Panc1 (cell line): ENCODE data around the gene TTC28. TPM values are rescaled to one million over a fixed set of nuclear protein-coding genes. Genes with fewer than 3 reads are reported as not detected.

Experiments
- ATAC-seq: fragments of 200-7000 bp; cut with Tn5 transposase; 2 replicates; pipeline ENCODE4 v1.9.1; 2020; ENCODE audit warnings: mild to moderate bottlenecking, moderate library complexity
- BruUV-seq: library from RNA; stranded (reverse); fragments of 400-500 nt; replicated peaks from 2 replicates; lab custom pipeline; 2021; lab: Mats Ljungman, UMichigan
- CTCF ChIA-PET: fragments of 300-600 bp; sonication (Branson Sonifier 250); formaldehyde crosslinking; loops from one replicate; lab custom pipeline; 2022; ENCODE audit warnings: antibody characterized with exemption; lab: Charles Lee
- POLR2A ChIA-PET: fragments of 300-600 bp; sonication (Branson Sonifier 250); formaldehyde crosslinking; loops from one replicate; lab custom pipeline; 2022; ENCODE audit warnings: antibody characterized with exemption; lab: Charles Lee
- DNase-seq: peaks from one replicate; pipeline ENCODE4 v3.0.0-alpha.2; 2010; ENCODE audit warnings: low read depth, low spot score
- H3K27ac ChIP-seq: 2 replicates; pipeline ENCODE4 v1.5.1; 2011; ENCODE audit warnings: mild to moderate bottlenecking, low read length, inconsistent platforms
- H3K27me3 ChIP-seq: fragments of 200-500 bp; sonication (Bioruptor generic); 2 replicates; pipeline ENCODE4 v1.6.0; 2014; ENCODE audit warnings: low read length, inconsistent platforms; ENCODE audit not compliant: control insufficient read depth, insufficient read depth
- H3K36me3 ChIP-seq: fragments of 200-500 bp; sonication (Bioruptor generic); 2 replicates; pipeline ENCODE4 v1.5.1; 2014; ENCODE audit warnings: inconsistent platforms, mild to moderate bottlenecking, low read length, moderate library complexity; ENCODE audit not compliant: control insufficient read depth, insufficient read depth
- H3K4me1 ChIP-seq: 2 replicates; pipeline ENCODE4 v1.5.1; 2011; ENCODE audit warnings: inconsistent platforms, mild to moderate bottlenecking, low read length, moderate library complexity; ENCODE audit not compliant: control insufficient read depth, insufficient read depth
- H3K4me3 ChIP-seq, 2 experiments: 2 replicates each; pipeline ENCODE4 v1.5.1; 2011 to 2012; ENCODE audit warnings: low read depth in 2 of 2, low read length in 2 of 2, mild to moderate bottlenecking in 2 of 2, inconsistent platforms in 1 of 2, moderate library complexity in 1 of 2
- H3K9me3 ChIP-seq: fragments of 200-500 bp; sonication (Bioruptor generic); 2 replicates; pipeline ENCODE4 v1.5.1; 2014; ENCODE audit warnings: low read depth, mild to moderate bottlenecking, inconsistent platforms, low read length, moderate library complexity; ENCODE audit not compliant: control insufficient read depth, insufficient read depth
- CTCF ChIP-seq: fragments of 450-650 bp; IDR thresholded peaks from 2 replicates; pipeline ENCODE4 v1.5.1; 2017; ENCODE audit warnings: mild to moderate bottlenecking
- POLR2AphosphoS5 ChIP-seq: IDR thresholded peaks from 2 replicates; pipeline ENCODE4 v1.6.1; 2012; ENCODE audit warnings: mild to moderate bottlenecking, low read depth, low read length, moderate library complexity
- REST ChIP-seq, 2 experiments: IDR thresholded peaks; 2 replicates each; pipeline ENCODE4 v1.6.1; 2011 to 2012; ENCODE audit warnings: low read depth in 2 of 2, control low read depth in 1 of 2, low read length in 1 of 2, mild to moderate bottlenecking in 1 of 2, moderate library complexity in 1 of 2; ENCODE audit not compliant: insufficient read depth in 1 of 2
- SIN3A ChIP-seq: IDR thresholded peaks from 2 replicates; pipeline ENCODE4 v1.6.1; 2012; ENCODE audit warnings: low read depth, mild to moderate bottlenecking, low read length, moderate library complexity, borderline replicate concordance; ENCODE audit not compliant: insufficient read depth
- TCF7L2 ChIP-seq: IDR thresholded peaks from 2 replicates; pipeline ENCODE4 v1.6.1; 2011; ENCODE audit warnings: mild to moderate bottlenecking, low read depth, low read length, inconsistent platforms
- in situ Hi-C: cut with HindIII; loops from 2 replicates; pipeline ENCODE4 v1.10.0; 2016; ENCODE audit warnings: low sequenced_read_pairs, low pct_unique_long_range_greater_than_20kb
- intact Hi-C: fragments of 100-400 bp; cut with micrococcal nuclease; formaldehyde crosslinking; loops from one replicate; pipeline ENCODE4 v1.10.0; 2022; ENCODE audit not compliant: unreplicated experiment
- total RNA-seq: library from RNA; stranded (reverse); gene quantifications from one replicate; pipeline ENCODE4 v1.2.1, GENCODE V29; 2021; ENCODE audit not compliant: unreplicated experiment

The TTC28 gene
- total RNA-seq, 1 experiment from 2014 or later: 24.8 TPM

- BruUV-seq: no TSS peak
- in situ Hi-C loops (no loop called here), intact Hi-C loops (loop anchor here (5.0 kb wide), 1 partner anchor 118 kb away; no protein-coding TSS in a partner anchor)
- ChIA-PET CTCF (no interaction called here), POLR2A (no interaction called here)
- ATAC-seq: no peak
- Histone ChIP-seq H3K27ac (no peak overlapping the region), H3K4me1 (no peaks in the 10 kb centered on the region; the same call in 1 of the 2 replicates), H3K27me3 (no peaks in the 10 kb centered on the region), H3K4me3 (no peak overlapping the region), H3K9me3 (no peaks in the 10 kb centered on the region), H3K36me3 (no peaks in the 10 kb centered on the region)
- TF ChIP-seq REST (IDR thresholded peaks at IDR 0.05; ENCODE audit: insufficient read depth in 1 of 2, low read depth in 2 of 2, low read length in 1 of 2): no peak
- no peak for TF ChIP-seq SIN3A
- no peak for TF ChIP-seq CTCF
- no peak for TF ChIP-seq POLR2AphosphoS5
- no peak for TF ChIP-seq TCF7L2
- no peak for DNase-seq
Observed at GRCh38 chr22:28005513-28005912, 674.1 kb downstream of the TTC28 start.

- Histone ChIP-seq H3K4me1 (no peaks in the 10 kb centered on the region; the same call in 1 of the 2 replicates), H3K4me3 (no peak overlapping the region), H3K27ac (no peak overlapping the region), H3K9me3 (no peaks in the 10 kb centered on the region), H3K27me3 (no peaks in the 10 kb centered on the region), H3K36me3 (no peaks in the 10 kb centered on the region)
- POLR2A ChIA-PET: no interaction called here
- no peak for DNase-seq
- no peak for ATAC-seq
- TF ChIP-seq POLR2AphosphoS5 (no peak), REST (IDR thresholded peaks at IDR 0.05; ENCODE audit: insufficient read depth in 1 of 2, low read depth in 2 of 2, low read length in 1 of 2) (no peak), SIN3A (no peak), CTCF (no peak), TCF7L2 (no peak)
- CTCF ChIA-PET: no interaction called here
- BruUV-seq: no TSS peak
- intact Hi-C loops: no loop called here
- in situ Hi-C loops: no loop called here
Observed at GRCh38 chr22:28004021-28004420, 675.6 kb downstream of the TTC28 start.
